Measurements from ENCODE around the gene TSPAN4. TPM values are rescaled to one million over a fixed set of nuclear protein-coding genes. Genes with fewer than 3 reads are reported as not detected.

TSPAN4 gene
- total RNA-seq, 1 donor from 2014 or later = 2.3 TPM

GRCh38 chr11:839280-839623, 3.4 kb upstream of the TSPAN4 start:
- Mint-ChIP-seq H3K4me3 (no peak overlapping the region), H3K27me3 (no peaks in the 10 kb centered on the region), H3K9me3 (no peaks in the 10 kb centered on the region), H3K36me3 (ENCODE audit: low read depth) (peaks cover 36% of the 10 kb centered on the region), H3K4me1 (peaks cover 29% of the 10 kb centered on the region), H3K27ac (no peak overlapping the region)
- TF ChIP-seq CTCF (IDR thresholded peaks at IDR 0.05) = no peak
- ChIA-PET CTCF (no interaction called here), POLR2A (interaction anchor here (1.8 kb wide), 1 partner anchor 8 kb away, joined by 4 read pairs; no protein-coding TSS in a partner anchor)
- ATAC-seq (ENCODE audit: low read depth) (no peak), DNase-seq (no peak)
- intact Hi-C loops (cut with micrococcal nuclease) = no loop called here

GRCh38 chr11:839875-840617, 2.6 kb upstream of the TSPAN4 start:
- no peaks in the 10 kb centered on the region for H3K9me3 Mint-ChIP-seq
- H3K36me3 Mint-ChIP-seq (ENCODE audit: low read depth) = peaks cover 36% of the 10 kb centered on the region
- POLR2A ChIA-PET = interaction anchor here (1.0 to 1.1 kb wide), 2 partner anchors 10 to 21 kb away, joined by 3 to 4 read pairs; partner anchors contain the start of gene PNPLA2
- ATAC-seq (ENCODE audit: low read depth) = no peak
- DNase-seq = no peak
- intact Hi-C loops (cut with micrococcal nuclease) = loop anchor here (10.0 kb wide), 1 partner anchor 735 kb away; the partner anchor contains the start of gene DUSP8
- TF ChIP-seq CTCF (IDR thresholded peaks at IDR 0.05) = no peak
- H3K27ac Mint-ChIP-seq = no peak overlapping the region
- CTCF ChIA-PET = no interaction called here
- H3K4me1 Mint-ChIP-seq = peaks cover 34% of the 10 kb centered on the region
- peaks cover 2% of the 10 kb centered on the region for H3K27me3 Mint-ChIP-seq
- peak overlapping the region; percentile 89 for H3K4me3 Mint-ChIP-seq

GRCh38 chr11:841981-842369, 677 bp upstream of the TSPAN4 start:
- Mint-ChIP-seq H3K27ac (peak overlapping the region; percentile 83), H3K4me3 (peak overlapping the region; percentile 89), H3K36me3 (ENCODE audit: low read depth) (peaks cover 36% of the 10 kb centered on the region), H3K9me3 (no peaks in the 10 kb centered on the region), H3K27me3 (peaks cover 5% of the 10 kb centered on the region), H3K4me1 (peaks cover 35% of the 10 kb centered on the region)
- intact Hi-C loops (cut with micrococcal nuclease) = loop anchor here (1.0 to 10.0 kb wide), 6 partner anchors 10 to 733 kb away; partner anchors contain the start of genes CD151, CHID1, DUSP8 and GATD1
- POLR2A ChIA-PET = interaction anchor here (1.4 to 2.6 kb wide), 5 partner anchors 9 to 33 kb away, joined by 6 to 45 read pairs (median 17); partner anchors contain the start of genes CD151, PNPLA2 and RPLP2
- no peak for DNase-seq
- peak; percentile 32 for ATAC-seq (ENCODE audit: low read depth)
- CTCF ChIA-PET = no interaction called here
- no peak for TF ChIP-seq CTCF (IDR thresholded peaks at IDR 0.05)

- peaks cover 27% of the 10 kb centered on the region for H3K36me3 Mint-ChIP-seq (ENCODE audit: low read depth)
- ChIA-PET POLR2A (interaction anchor here (0.7 to 2.6 kb wide), 14 partner anchors 10 to 729 kb away, joined by 3 to 45 read pairs (median 5); partner anchors contain the start of genes CD151, CHID1, CRACR2B and DUSP8), CTCF (interaction anchor here (1.2 to 1.3 kb wide), 2 partner anchors 9 to 24 kb away, joined by 4 read pairs; no protein-coding TSS in a partner anchor)
- no peaks in the 10 kb centered on the region for H3K9me3 Mint-ChIP-seq
- peak overlapping the region; percentile 72 for H3K4me3 Mint-ChIP-seq
- peaks cover 35% of the 10 kb centered on the region for H3K4me1 Mint-ChIP-seq
- no peak for TF ChIP-seq CTCF (IDR thresholded peaks at IDR 0.05)
- no peak overlapping the region for H3K27ac Mint-ChIP-seq
- DNase-seq (no peak), ATAC-seq (ENCODE audit: low read depth) (peak; percentile 7)
- intact Hi-C loops (cut with micrococcal nuclease) = loop anchor here (2.0 to 10.0 kb wide), 3 partner anchors 66 to 732 kb away; partner anchors contain the start of genes CHID1, DUSP8 and GATD1
- H3K27me3 Mint-ChIP-seq = peaks cover 5% of the 10 kb centered on the region
Measured at GRCh38 chr11:843086-843734, 558 bp downstream of the TSPAN4 start.
